K562 (cell line): Measurements from ENCODE around the gene GRB10. TPM values are rescaled to one million over a fixed set of nuclear protein-coding genes. Genes with fewer than 3 reads are reported as not detected.

Experiments used
- CEBPZ ChIP-seq: fragments of 150-350 bp; IDR thresholded peaks from 2 replicates; pipeline ENCODE4 v1.6.1; 2014; ENCODE audit warnings: low read depth, mild to moderate bottlenecking, low read length, borderline replicate concordance
- DMBX1 ChIP-seq: fragments of 250-450 bp; sonication (Bioruptor Pico); IDR thresholded peaks from 2 replicates; pipeline ENCODE4 v1.8.0; 2022; ENCODE audit warnings: inconsistent platforms, mild to moderate bottlenecking, moderate library complexity, borderline replicate concordance
- E2F4 ChIP-seq: sonication (generic); formaldehyde crosslinking; IDR thresholded peaks from 2 replicates; pipeline ENCODE4 v1.8.0; 2022; ENCODE audit warnings: mild to moderate bottlenecking, low read depth, missing genetic modification reagents
- GATAD2B ChIP-seq: fragments of 450-650 bp; IDR thresholded peaks from 2 replicates; pipeline ENCODE4 v1.6.1; 2017; ENCODE audit warnings: mild to moderate bottlenecking, borderline replicate concordance
- GTF2F1 ChIP-seq: IDR thresholded peaks from 2 replicates; pipeline ENCODE4 v1.6.1; 2011; ENCODE audit warnings: low read depth, low read length, improper control_type of control experiment
- ILF3 ChIP-seq: fragments of 450-650 bp; IDR thresholded peaks from 2 replicates; pipeline ENCODE4 v1.6.1; 2018; ENCODE audit warnings: antibody characterized with exemption, mild to moderate bottlenecking, moderate library complexity, borderline replicate concordance
- MAFG ChIP-seq: fragments of 450-650 bp; conservative IDR thresholded peaks from 2 replicates; pipeline ENCODE4 v1.6.1; 2016; ENCODE audit warnings: missing genetic modification characterization, missing compliant biosample characterization
- PKNOX1 ChIP-seq: fragments of 450-650 bp; IDR thresholded peaks from 2 replicates; pipeline ENCODE4 v1.6.1; 2016
- RFX5 ChIP-seq: IDR thresholded peaks from 2 replicates; pipeline ENCODE4 v1.6.1; 2011; ENCODE audit warnings: low read depth, mild to moderate bottlenecking, improper control_type of control experiment, low read length
- SMAD4 ChIP-seq: fragments of 250-450 bp; sonication (Bioruptor Pico); conservative IDR thresholded peaks from 2 replicates; pipeline ENCODE4 v1.8.0; 2021; ENCODE audit warnings: inconsistent platforms, mild to moderate bottlenecking, moderate library complexity
- polyA plus RNA-seq, 8 experiments: library from polyadenylated mRNA; depleted of rRNA in 4 of 8; stranded (reverse) in 5 of 8; unstranded in 3 of 8; fragments of >200 nt; fragmentation: Nextera tagmentation in 2 of 8; fragmentation: Illumina TruSeq in 1 of 8; extraction: Ambion mirVana in 2 of 8; extraction: Trizol in 1 of 8; gene quantifications; 2 replicates each; pipeline versions ENCODE4 v1.2.1 to v1.2.3, GENCODE V29; 2011 to 2014; ENCODE audit warnings: inconsistent platforms in 1 of 8, missing spikeins in 1 of 8
- total RNA-seq, 7 experiments: library from RNA; depleted of rRNA in 6 of 7; stranded (reverse); fragments of >200 nt in 6 of 7; fragmentation: Illumina TruSeq in 2 of 7; extraction: Trizol in 2 of 7; gene quantifications; 2 replicates each; pipeline versions ENCODE4 v1.2.1 to v1.2.3, GENCODE V29; 2011 to 2021; ENCODE audit warnings: low replicate concordance in 1 of 7

Gene GRB10
- total and polyA plus RNA-seq, 9 of the 15 experiments (the other 6 are each of a cell fraction or from before 2014, with no cell fraction given) = 8.9 to 88.5 (median 40.7) TPM

- TF ChIP-seq CEBPZ = no peak
- no peak for TF ChIP-seq ILF3
- no peak for TF ChIP-seq E2F4 (CRISPR knock-in tag)
- TF ChIP-seq PKNOX1 = no peak
- no peak for TF ChIP-seq GTF2F1
- no peak for TF ChIP-seq DMBX1 (CRISPR knock-in tag)
- TF ChIP-seq RFX5 = no peak
- TF ChIP-seq SMAD4 (CRISPR knock-in tag) = no peak
- no peak for TF ChIP-seq GATAD2B
- TF ChIP-seq MAFG (tag) = no peak
Observed at GRCh38 chr7:50676740-50677637, 105.7 kb downstream of the GRB10 start (continued).
